ENCODE data around the gene HTR6. TPM values are rescaled to one million over a fixed set of nuclear protein-coding genes. Genes with fewer than 3 reads are reported as not detected.
A peak's percentile ranks its signal among the peaks of the same experiment; 100 is the strongest.
"Not testable (repeated sequence)": the region's sequence is repeated elsewhere in the genome, so short reads cannot be mapped to it uniquely, and the experiment has no call there.

Gene HTR6
- total RNA-seq, 1 donor = under 0.01 TPM

DNA sequence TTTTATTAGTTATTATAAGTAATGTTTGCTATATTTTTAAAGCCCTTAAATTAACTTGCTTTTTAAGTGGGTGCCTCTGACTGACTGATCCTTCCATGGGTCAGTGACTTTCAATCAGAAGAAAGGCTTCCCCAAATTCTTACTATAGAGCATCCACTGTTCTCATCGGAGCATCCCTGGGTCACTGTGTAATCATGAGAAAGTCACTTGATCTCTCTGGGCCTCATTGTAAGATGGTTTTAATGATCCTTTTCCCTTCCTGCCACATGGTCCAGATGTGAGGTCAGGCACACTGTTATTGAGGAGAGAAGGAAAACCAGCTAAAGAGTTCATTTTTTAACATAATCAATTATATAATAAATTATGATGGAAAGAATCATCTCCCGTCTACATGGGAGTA lies 31.6 kb upstream of the HTR6 start:
- no peak for DNase-seq (ENCODE audit: insufficient read length, low spot score, missing footprints)
- Histone ChIP-seq H4K20me1 (ENCODE audit: insufficient read depth, low read length) (no peaks in the 10 kb centered on the region), H3K27ac (ENCODE audit: low read depth, low read length) (no peak overlapping the region), H3K36me3 (ENCODE audit: insufficient read depth, low read length) (peaks cover 3% of the 10 kb centered on the region), H2AFZ (ENCODE audit: low read length) (no peak overlapping the region), H3K9me3 (ENCODE audit: low read depth, low read length) (no peaks in the 10 kb centered on the region), H3K4me3 (ENCODE audit: insufficient read depth, low read length) (no peak overlapping the region), H3K4me2 (ENCODE audit: insufficient read depth, low read length) (no peak overlapping the region), H3K27me3 (ENCODE audit: insufficient read depth, low read length) (no peaks in the 10 kb centered on the region), H3K79me2 (ENCODE audit: insufficient read depth, low read length) (no peaks in the 10 kb centered on the region), H3K4me1 (ENCODE audit: insufficient read depth, low read length) (peaks cover 4% of the 10 kb centered on the region)
- TF ChIP-seq, protein P1, sequence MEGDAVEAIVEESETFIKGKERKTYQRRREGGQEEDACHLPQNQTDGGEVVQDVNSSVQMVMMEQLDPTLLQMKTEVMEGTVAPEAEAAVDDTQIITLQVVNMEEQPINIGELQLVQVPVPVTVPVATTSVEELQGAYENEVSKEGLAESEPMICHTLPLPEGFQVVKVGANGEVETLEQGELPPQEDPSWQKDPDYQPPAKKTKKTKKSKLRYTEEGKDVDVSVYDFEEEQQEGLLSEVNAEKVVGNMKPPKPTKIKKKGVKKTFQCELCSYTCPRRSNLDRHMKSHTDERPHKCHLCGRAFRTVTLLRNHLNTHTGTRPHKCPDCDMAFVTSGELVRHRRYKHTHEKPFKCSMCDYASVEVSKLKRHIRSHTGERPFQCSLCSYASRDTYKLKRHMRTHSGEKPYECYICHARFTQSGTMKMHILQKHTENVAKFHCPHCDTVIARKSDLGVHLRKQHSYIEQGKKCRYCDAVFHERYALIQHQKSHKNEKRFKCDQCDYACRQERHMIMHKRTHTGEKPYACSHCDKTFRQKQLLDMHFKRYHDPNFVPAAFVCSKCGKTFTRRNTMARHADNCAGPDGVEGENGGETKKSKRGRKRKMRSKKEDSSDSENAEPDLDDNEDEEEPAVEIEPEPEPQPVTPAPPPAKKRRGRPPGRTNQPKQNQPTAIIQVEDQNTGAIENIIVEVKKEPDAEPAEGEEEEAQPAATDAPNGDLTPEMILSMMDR (IDR thresholded peaks at IDR 0.05; ENCODE audit: extremely low read depth, low read depth, low read length) = no peak

DNA sequence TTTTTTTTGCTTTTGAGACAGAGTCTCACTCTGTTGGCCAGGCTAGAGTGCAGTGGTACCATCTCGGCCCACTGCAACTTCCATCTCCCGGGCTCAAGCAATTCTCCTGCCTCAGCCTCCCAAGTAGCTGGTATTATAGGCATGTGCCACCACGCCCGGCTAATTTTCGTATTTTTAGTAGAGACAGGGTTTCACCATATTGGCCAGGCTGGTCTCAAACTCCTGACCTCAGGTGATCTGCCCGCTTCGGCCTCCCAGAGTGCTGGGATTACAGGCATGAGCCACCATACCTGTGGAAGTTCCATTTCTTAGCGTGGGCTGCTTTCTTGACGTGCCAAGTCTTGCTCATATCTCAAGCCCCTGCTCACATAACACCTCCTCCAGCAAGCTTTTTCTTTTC lies 29.6 kb upstream of the HTR6 start:
- H3K27ac ChIP-seq (ENCODE audit: low read depth, low read length); H3K36me3 ChIP-seq (ENCODE audit: insufficient read depth, low read length); H3K4me2 ChIP-seq (ENCODE audit: insufficient read depth, low read length): not testable (repeated sequence)

DNA sequence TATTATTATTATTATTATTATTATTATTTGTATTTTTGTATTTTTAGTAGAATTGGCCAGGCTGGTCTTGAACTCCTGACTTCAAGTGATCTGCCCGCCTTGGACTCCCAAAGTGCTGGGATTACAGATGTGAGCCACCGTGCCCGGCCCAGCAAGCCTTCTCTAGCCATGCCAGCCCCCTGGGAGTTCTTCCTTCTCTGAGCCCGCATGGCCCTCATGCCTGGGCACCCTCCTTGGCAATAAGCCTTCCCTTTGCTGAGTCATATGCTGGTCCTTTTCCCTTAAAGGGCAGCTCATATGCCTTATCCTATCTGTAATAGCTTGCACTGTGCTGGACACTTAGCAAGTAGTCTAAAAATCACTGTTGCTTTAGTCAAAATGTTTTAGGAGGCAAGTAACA lies 29.0 kb upstream of the HTR6 start:
- TF ChIP-seq, protein P1 (IDR thresholded peaks at IDR 0.05; ENCODE audit: extremely low read depth, low read depth, low read length) = no peak
- Histone ChIP-seq H4K20me1 (ENCODE audit: insufficient read depth, low read length) (no peaks in the 10 kb centered on the region), H2AFZ (ENCODE audit: low read length) (no peak overlapping the region), H3K4me2 (ENCODE audit: insufficient read depth, low read length) (no peak overlapping the region), H3K27ac (ENCODE audit: low read depth, low read length) (no peak overlapping the region), H3K27me3 (ENCODE audit: insufficient read depth, low read length) (no peaks in the 10 kb centered on the region), H3K79me2 (ENCODE audit: insufficient read depth, low read length) (no peaks in the 10 kb centered on the region), H3K4me3 (ENCODE audit: insufficient read depth, low read length) (no peak overlapping the region), H3K36me3 (ENCODE audit: insufficient read depth, low read length) (no peaks in the 10 kb centered on the region), H3K9me3 (ENCODE audit: low read depth, low read length) (no peaks in the 10 kb centered on the region), H3K4me1 (ENCODE audit: insufficient read depth, low read length) (no peaks in the 10 kb centered on the region)
- DNase-seq (ENCODE audit: insufficient read length, low spot score, missing footprints) = peak; percentile 96

More for the DNA sequence above, 29.6 kb upstream of the HTR6 start:
- not testable (repeated sequence) for DNase-seq (ENCODE audit: insufficient read length, low spot score, missing footprints); H3K79me2 ChIP-seq (ENCODE audit: insufficient read depth, low read length); H2AFZ ChIP-seq (ENCODE audit: low read length); H4K20me1 ChIP-seq (ENCODE audit: insufficient read depth, low read length); H3K9me3 ChIP-seq (ENCODE audit: low read depth, low read length); H3K4me1 ChIP-seq (ENCODE audit: insufficient read depth, low read length); H3K4me3 ChIP-seq (ENCODE audit: insufficient read depth, low read length); H3K27me3 ChIP-seq (ENCODE audit: insufficient read depth, low read length)

DNA sequence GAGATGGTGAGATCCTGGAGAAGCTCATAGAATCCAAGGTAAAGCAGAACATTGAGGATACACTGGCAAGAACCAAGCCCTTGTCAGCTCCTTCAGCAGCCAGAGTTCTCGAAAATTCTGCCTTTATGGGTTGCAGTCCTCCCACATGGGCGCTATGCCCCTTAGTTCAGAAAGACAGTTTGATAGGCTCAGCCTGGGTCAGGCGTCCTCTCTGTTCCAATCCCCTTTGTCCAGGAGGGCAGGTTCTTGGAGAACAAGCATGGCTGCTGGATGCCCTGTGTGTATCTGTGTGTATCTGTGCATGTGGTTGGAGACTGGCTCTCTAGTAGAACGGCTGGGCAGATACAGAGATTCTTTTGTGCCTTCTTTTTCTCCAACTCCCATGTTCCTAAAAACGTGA lies 28.6 kb upstream of the HTR6 start:
- no peaks in the 10 kb centered on the region for H3K27me3 ChIP-seq (ENCODE audit: insufficient read depth, low read length)
- no peaks in the 10 kb centered on the region for H3K79me2 ChIP-seq (ENCODE audit: insufficient read depth, low read length)
- H4K20me1 ChIP-seq (ENCODE audit: insufficient read depth, low read length) = no peaks in the 10 kb centered on the region
- H3K4me2 ChIP-seq (ENCODE audit: insufficient read depth, low read length) = no peak overlapping the region
- no peaks in the 10 kb centered on the region for H3K4me1 ChIP-seq (ENCODE audit: insufficient read depth, low read length)
- DNase-seq (ENCODE audit: insufficient read length, low spot score, missing footprints) = peak; percentile 65
- no peak overlapping the region for H3K27ac ChIP-seq (ENCODE audit: low read depth, low read length)
- no peak overlapping the region for H2AFZ ChIP-seq (ENCODE audit: low read length)
- H3K4me3 ChIP-seq (ENCODE audit: insufficient read depth, low read length) = no peak overlapping the region
- TF ChIP-seq, protein P1 (IDR thresholded peaks at IDR 0.05; ENCODE audit: extremely low read depth, low read depth, low read length) = no peak
- no peaks in the 10 kb centered on the region for H3K36me3 ChIP-seq (ENCODE audit: insufficient read depth, low read length)
- no peaks in the 10 kb centered on the region for H3K9me3 ChIP-seq (ENCODE audit: low read depth, low read length)

DNA sequence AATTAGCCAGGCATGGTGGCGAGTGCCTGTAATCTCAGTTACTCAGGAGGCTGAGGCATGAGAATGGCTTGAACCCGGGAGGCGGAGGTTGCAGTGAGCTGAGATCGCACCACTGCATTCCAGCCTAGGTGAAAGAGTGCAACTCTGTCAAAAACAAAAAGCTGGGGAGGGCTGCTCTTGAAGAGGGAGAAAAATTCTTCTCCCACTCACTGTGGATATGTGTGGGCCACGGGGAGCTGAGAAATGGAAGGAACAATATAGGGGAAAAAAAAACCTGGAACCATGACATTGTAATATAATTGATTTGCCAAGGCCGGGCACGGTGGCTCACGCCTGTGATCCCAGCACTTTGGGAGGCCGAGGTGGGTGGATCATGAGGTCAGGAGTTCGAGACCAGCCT lies 27.9 kb upstream of the HTR6 start:
- not testable (repeated sequence) for H3K4me2 ChIP-seq (ENCODE audit: insufficient read depth, low read length); H3K4me1 ChIP-seq (ENCODE audit: insufficient read depth, low read length); H3K4me3 ChIP-seq (ENCODE audit: insufficient read depth, low read length); H3K79me2 ChIP-seq (ENCODE audit: insufficient read depth, low read length); DNase-seq (ENCODE audit: insufficient read length, low spot score, missing footprints); H3K36me3 ChIP-seq (ENCODE audit: insufficient read depth, low read length); H3K27me3 ChIP-seq (ENCODE audit: insufficient read depth, low read length); H3K9me3 ChIP-seq (ENCODE audit: low read depth, low read length); H4K20me1 ChIP-seq (ENCODE audit: insufficient read depth, low read length); H2AFZ ChIP-seq (ENCODE audit: low read length); H3K27ac ChIP-seq (ENCODE audit: low read depth, low read length)

Data from osteoblast (primary cell).